Trophoblast cell (in vitro differentiated cells and primary cell): ENCODE results near the gene ANGPTL5.

Source experiments
- DNase-seq, 2 donors: peaks; one replicate each; pipeline ENCODE4 v3.0.0-alpha.2; 2016
- H2AFZ ChIP-seq: 2 replicates; pipeline ENCODE4 v1.6.1; 2013; ENCODE audit warnings: low read length, moderate library complexity, mild to moderate bottlenecking; ENCODE audit not compliant: insufficient read depth, poor library complexity
- H2AK5ac ChIP-seq: 2 replicates; pipeline ENCODE4 v1.6.1; 2013; ENCODE audit warnings: mild to moderate bottlenecking, low read length
- H2BK120ac ChIP-seq: 2 replicates; pipeline ENCODE4 v1.6.1; 2013; ENCODE audit warnings: low read length, mild to moderate bottlenecking, moderate library complexity; ENCODE audit not compliant: insufficient read depth, poor library complexity
- H2BK12ac ChIP-seq: 2 replicates; pipeline ENCODE4 v1.6.1; 2013; ENCODE audit warnings: mild to moderate bottlenecking, low read length, moderate library complexity
- H2BK5ac ChIP-seq: 2 replicates; pipeline ENCODE4 v1.6.1; 2013; ENCODE audit warnings: low read length, low read depth, moderate library complexity, mild to moderate bottlenecking; ENCODE audit not compliant: poor library complexity
- H3K14ac ChIP-seq: 2 replicates; pipeline ENCODE4 v1.6.1; 2013; ENCODE audit warnings: mild to moderate bottlenecking, low read length
- H3K18ac ChIP-seq: 2 replicates; pipeline ENCODE4 v1.6.1; 2013; ENCODE audit warnings: mild to moderate bottlenecking, low read length
- H3K23ac ChIP-seq: 2 replicates; pipeline ENCODE4 v1.6.1; 2013; ENCODE audit warnings: low read length
- H3K27ac ChIP-seq: 2 replicates; pipeline ENCODE4 v1.5.1; 2013; ENCODE audit warnings: low read depth, mild to moderate bottlenecking, inconsistent platforms, low read length, moderate library complexity
- H3K27me3 ChIP-seq: 2 replicates; pipeline ENCODE4 v1.6.1; 2013; ENCODE audit warnings: inconsistent platforms, mild to moderate bottlenecking, low read length, moderate library complexity; ENCODE audit not compliant: insufficient read depth
- H3K36me3 ChIP-seq, 2 experiments: 1 replicate in 1 of 2; 2 replicates in 1 of 2; pipeline ENCODE4 v1.6.1; 2013; ENCODE audit warnings: low read length in 2 of 2, mild to moderate bottlenecking in 2 of 2, moderate library complexity in 1 of 2; ENCODE audit not compliant: insufficient read depth in 2 of 2, control insufficient read depth in 1 of 2
- H3K4ac ChIP-seq: 2 replicates; pipeline ENCODE4 v1.6.1; 2013; ENCODE audit warnings: low read depth, mild to moderate bottlenecking, low read length, moderate library complexity
- H3K4me1 ChIP-seq, 2 experiments: 1 replicate in 1 of 2; 2 replicates in 1 of 2; pipeline ENCODE4 v1.6.1; 2013; ENCODE audit warnings: low read length in 2 of 2, mild to moderate bottlenecking in 2 of 2, moderate library complexity in 1 of 2; ENCODE audit not compliant: insufficient read depth in 2 of 2, control insufficient read depth in 1 of 2
- H3K4me2 ChIP-seq: 2 replicates; pipeline ENCODE4 v1.6.1; 2013; ENCODE audit warnings: inconsistent platforms, mild to moderate bottlenecking, low read length, moderate library complexity
- H3K4me3 ChIP-seq: 2 replicates; pipeline ENCODE4 v1.5.1; 2013; ENCODE audit warnings: mild to moderate bottlenecking, low read depth, low read length, inconsistent platforms
- H3K79me1 ChIP-seq: one replicate; pipeline ENCODE4 v1.6.1; 2013; ENCODE audit warnings: low read length
- H3K79me2 ChIP-seq: 2 replicates; pipeline ENCODE4 v1.6.1; 2013; ENCODE audit warnings: low read length, mild to moderate bottlenecking; ENCODE audit not compliant: control insufficient read depth, insufficient read depth, poor library complexity
- H3K9ac ChIP-seq: 2 replicates; pipeline ENCODE4 v1.6.1; 2013; ENCODE audit warnings: mild to moderate bottlenecking, low read length
- H3K9me3 ChIP-seq: 2 replicates; pipeline ENCODE4 v1.6.1; 2013; ENCODE audit warnings: low read depth, mild to moderate bottlenecking, control low read depth, inconsistent platforms, low read length; ENCODE audit not compliant: insufficient read depth
- H4K12ac ChIP-seq: 2 replicates; pipeline ENCODE4 v1.6.1; 2013; ENCODE audit warnings: low read depth, mild to moderate bottlenecking, low read length, moderate library complexity
- H4K8ac ChIP-seq: 2 replicates; pipeline ENCODE4 v1.6.1; 2013; ENCODE audit warnings: low read depth, mild to moderate bottlenecking, low read length, moderate library complexity
- H4K91ac ChIP-seq: one replicate; pipeline ENCODE4 v1.6.1; 2013; ENCODE audit warnings: low read depth, mild to moderate bottlenecking, low read length, moderate library complexity
- WGBS: extraction: QIAGEN DNeasy Blood & Tissue Kit; methylation state at CpG from one replicate; pipeline ENCODE4 v1.1.7; 2013; ENCODE audit warnings: missing lambda C conversion rate; ENCODE audit not compliant: insufficient read length, insufficient coverage; ENCODE audit errors: extremely low coverage; 5-methylcytosine and 5-hydroxymethylcytosine counted together

ANGPTL5 gene

DNA sequence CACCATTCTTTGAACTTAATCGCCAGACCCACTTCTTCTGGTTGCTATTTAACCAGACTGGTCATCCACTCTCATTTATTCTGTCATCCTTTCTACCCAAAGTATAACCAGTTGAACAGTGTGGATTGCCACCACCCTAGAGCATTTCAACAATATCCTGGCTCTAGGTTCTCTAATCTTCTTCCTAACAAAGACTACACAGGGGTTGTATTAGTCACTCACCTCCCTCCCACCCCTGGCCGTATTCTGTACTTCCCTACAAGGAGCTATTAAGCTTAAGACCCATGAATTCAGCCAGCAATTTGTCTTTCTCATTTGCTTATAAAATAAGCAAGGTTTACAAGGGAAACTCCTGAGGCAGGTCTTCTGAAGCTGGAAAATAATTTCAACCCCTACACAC, 48.4 kb downstream of the ANGPTL5 start:
- Histone ChIP-seq H3K4ac (no peak overlapping the region), H3K79me1 (no peaks in the 10 kb centered on the region), H3K9me3 (no peaks in the 10 kb centered on the region), H4K12ac (no peak overlapping the region), H2BK120ac (no peak overlapping the region), H3K9ac (no peak overlapping the region), H3K4me1 (no peaks in the 10 kb centered on the region), H3K14ac (no peak overlapping the region), H2BK12ac (no peak overlapping the region), H2BK5ac (no peak overlapping the region), H3K18ac (no peak overlapping the region), H3K23ac (no peak overlapping the region), H3K27ac (no peak overlapping the region), H3K36me3 (no peaks in the 10 kb centered on the region), H3K27me3 (no peaks in the 10 kb centered on the region), H4K91ac (no peak overlapping the region), H2AFZ (no peak overlapping the region), H2AK5ac (no peak overlapping the region), H3K4me3 (no peak overlapping the region), H3K79me2 (no peaks in the 10 kb centered on the region), H4K8ac (no peak overlapping the region), H3K4me2 (no peak overlapping the region)
- no peak for DNase-seq
- no CpG with 5 or more reads among the region's 2 CpGs for WGBS

GRCh38 chr11:101866619-101867491, 49.5 kb downstream of the ANGPTL5 start:
- Histone ChIP-seq H3K4me2 (no peak overlapping the region), H2AFZ (no peak overlapping the region), H3K27me3 (no peaks in the 10 kb centered on the region), H2BK5ac (no peak overlapping the region), H2BK12ac (no peak overlapping the region), H3K27ac (no peak overlapping the region), H3K14ac (no peak overlapping the region), H3K79me1 (no peaks in the 10 kb centered on the region), H2BK120ac (no peak overlapping the region), H3K18ac (no peak overlapping the region), H3K36me3 (no peaks in the 10 kb centered on the region), H3K4ac (no peak overlapping the region), H4K8ac (no peak overlapping the region), H2AK5ac (no peak overlapping the region), H3K9ac (no peak overlapping the region), H3K4me1 (no peaks in the 10 kb centered on the region), H4K91ac (no peak overlapping the region), H4K12ac (no peak overlapping the region), H3K9me3 (no peaks in the 10 kb centered on the region), H3K23ac (no peak overlapping the region), H3K4me3 (no peak overlapping the region), H3K79me2 (no peaks in the 10 kb centered on the region)
- DNase-seq: peak; percentile 65 to 87
- no CpG with 5 or more reads among the region's 5 CpGs for WGBS

- H3K27ac ChIP-seq: peak overlapping the region; percentile 30
- DNase-seq: no peak
- H3K4me1 ChIP-seq: no peaks in the 10 kb centered on the region
- no peaks in the 10 kb centered on the region for H3K79me2 ChIP-seq
- H2AK5ac ChIP-seq: no peak overlapping the region
- H3K36me3 ChIP-seq: no peaks in the 10 kb centered on the region
- H3K9ac ChIP-seq: no peak overlapping the region
- no peaks in the 10 kb centered on the region for H3K9me3 ChIP-seq
- no peak overlapping the region for H2AFZ ChIP-seq
- H2BK12ac ChIP-seq: no peak overlapping the region
- H3K14ac ChIP-seq: no peak overlapping the region
- H4K8ac ChIP-seq: no peak overlapping the region
- H3K4ac ChIP-seq: no peak overlapping the region
- no peak overlapping the region for H3K18ac ChIP-seq
- H2BK5ac ChIP-seq: no peak overlapping the region
- no peak overlapping the region for H3K23ac ChIP-seq
- no peak overlapping the region for H4K12ac ChIP-seq
- H3K4me2 ChIP-seq: no peak overlapping the region
- H2BK120ac ChIP-seq: no peak overlapping the region
- no peak overlapping the region for H3K4me3 ChIP-seq
- no peaks in the 10 kb centered on the region for H3K79me1 ChIP-seq
- H3K27me3 ChIP-seq: no peaks in the 10 kb centered on the region
- no peak overlapping the region for H4K91ac ChIP-seq
Observed at GRCh38 chr11:101864098-101864497, 52.2 kb downstream of the ANGPTL5 start.

DNA sequence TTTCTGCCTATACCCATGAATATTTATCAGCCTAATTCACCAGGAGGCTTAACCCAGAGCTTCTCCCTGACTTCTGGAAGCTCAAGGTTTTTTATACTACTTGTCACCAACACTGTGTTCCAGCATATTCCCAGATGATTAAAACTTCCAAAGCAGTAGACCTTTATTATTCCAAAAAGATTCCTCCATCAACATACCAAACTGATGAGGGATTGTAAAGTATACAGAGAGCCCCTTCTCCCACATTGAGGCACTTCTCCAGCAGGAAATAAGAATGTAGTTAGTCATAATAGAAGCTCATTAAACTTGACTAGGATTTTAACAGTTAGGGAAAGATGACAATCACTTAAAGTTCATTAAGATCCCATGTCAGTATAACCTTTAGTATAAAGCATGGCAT, 53.0 kb downstream of the ANGPTL5 start:
- Histone ChIP-seq H3K9me3 (no peaks in the 10 kb centered on the region), H4K91ac (no peak overlapping the region), H4K8ac (no peak overlapping the region), H3K27me3 (no peaks in the 10 kb centered on the region), H4K12ac (no peak overlapping the region), H2BK120ac (no peak overlapping the region), H3K4me1 (no peaks in the 10 kb centered on the region), H3K4me3 (no peak overlapping the region), H3K4me2 (peak overlapping the region; percentile 26), H2BK12ac (no peak overlapping the region), H3K4ac (no peak overlapping the region), H3K18ac (no peak overlapping the region), H3K27ac (peak overlapping the region; percentile 64), H3K79me1 (no peaks in the 10 kb centered on the region), H3K36me3 (no peaks in the 10 kb centered on the region), H2AK5ac (no peak overlapping the region), H3K14ac (no peak overlapping the region), H3K9ac (no peak overlapping the region), H2BK5ac (no peak overlapping the region), H2AFZ (no peak overlapping the region), H3K79me2 (no peaks in the 10 kb centered on the region), H3K23ac (no peak overlapping the region)
- peak in 1 of 2 donors; percentile 22 for DNase-seq
